K562 (cell line): ENCODE results near the gene HOXD12. TPM values are rescaled to one million over a fixed set of nuclear protein-coding genes. Genes with fewer than 3 reads are reported as not detected.

Experiments used
- ATAC-seq: fragments of 200-7000 bp; cut with Tn5 transposase; 3 replicates; pipeline ENCODE4 v1.9.1; 2020; ENCODE audit warnings: moderate library complexity
- BruUV-seq: library from RNA; stranded (reverse); fragments of 400-500 nt; replicated peaks from 2 replicates; lab custom pipeline; 2021; lab: Mats Ljungman, UMichigan
- CTCF ChIA-PET: fragments of 300-600 bp; formaldehyde crosslinking; extraction: SDS; loops from one replicate; lab custom pipeline; 2021; ENCODE audit warnings: low intra/inter-chr PET ratio; lab: Yijun Ruan, JAX
- POLR2A ChIA-PET: fragments of 300-600, 350-650 bp; sonication (Branson Sonifier 250); formaldehyde crosslinking; extraction: SDS; loops from one replicate; lab custom pipeline; 2021; ENCODE audit warnings: antibody characterized with exemption, inconsistent platforms; lab: Yijun Ruan, JAX
- DNase-seq, 4 experiments: peaks; one replicate each; pipeline versions ENCODE4 v3.0.0 to v3.0.0-alpha.2; 2011 to 2018; ENCODE audit warnings: low spot score in 3 of 4, mixed read lengths in 3 of 4; ENCODE audit errors: extremely low read depth in 1 of 4
- FAIRE-seq: peaks from 2 replicates; lab custom pipeline; 2011; peaks lifted over from hg19 to GRCh38; lab: Jason Lieb, UNC
- H2AFZ ChIP-seq: 2 replicates; pipeline ENCODE4 v1.6.0; 2011; ENCODE audit warnings: low read depth, low read length, control low read depth, inconsistent platforms
- H3K27ac ChIP-seq: fragments of 200-600 bp; 3 replicates; pipeline ENCODE4 v1.8.0; 2011; ENCODE audit warnings: low read depth, mild to moderate bottlenecking, control low read depth, inconsistent platforms, low read length, moderate library complexity, mixed read lengths; ENCODE audit errors: extremely low read depth
- H3K27me3 ChIP-seq, 2 experiments: fragments of 300-600 bp in 1 of 2; 2 replicates in 1 of 2; 3 replicates in 1 of 2; pipeline versions ENCODE4 v1.6.0 to v1.8.0; 2011; ENCODE audit warnings: inconsistent platforms in 2 of 2, low read length in 2 of 2, mild to moderate bottlenecking in 1 of 2, mixed read lengths in 1 of 2, moderate library complexity in 1 of 2; ENCODE audit not compliant: control insufficient read depth in 2 of 2, insufficient read depth in 2 of 2
- H3K36me3 ChIP-seq: fragments of 300-600 bp; 3 replicates; pipeline ENCODE4 v1.8.0; 2011; ENCODE audit warnings: mild to moderate bottlenecking, low read length, inconsistent platforms; ENCODE audit not compliant: control insufficient read depth, insufficient read depth
- H3K4me1 ChIP-seq, 2 experiments: fragments of 200-600 bp in 1 of 2; replicated peaks in 1 of 2; 2 replicates in 1 of 2; 3 replicates in 1 of 2; pipeline versions ENCODE4 v1.5.1 to v1.8.0; 2011; ENCODE audit warnings: inconsistent platforms in 2 of 2, low read length in 2 of 2, mild to moderate bottlenecking in 1 of 2, mixed read lengths in 1 of 2, moderate library complexity in 1 of 2; ENCODE audit not compliant: control insufficient read depth in 2 of 2, insufficient read depth in 2 of 2
- H3K4me2 ChIP-seq: 2 replicates; pipeline ENCODE4 v1.6.1; 2011; ENCODE audit warnings: low read length, control low read depth, inconsistent platforms, mixed read lengths; ENCODE audit not compliant: insufficient read depth
- H3K4me3 ChIP-seq: fragments of 200-600 bp; sonication (generic), shearing (Covaris generic); 2 replicates; pipeline ENCODE4 v1.5.1; 2016; ENCODE audit warnings: control low read depth, inconsistent platforms
- H3K79me2 ChIP-seq: fragments of 200-600 bp; 3 replicates; pipeline ENCODE4 v1.8.0; 2011; ENCODE audit warnings: low read length, inconsistent platforms; ENCODE audit not compliant: control insufficient read depth, insufficient read depth
- H3K9ac ChIP-seq, 2 experiments: 2 replicates each; pipeline versions ENCODE4 v1.6.0 to v1.6.1; 2011; ENCODE audit warnings: low read depth in 2 of 2, low read length in 2 of 2, control low read depth in 1 of 2, inconsistent platforms in 1 of 2, mild to moderate bottlenecking in 1 of 2, mixed read lengths in 1 of 2; ENCODE audit not compliant: insufficient read depth in 1 of 2
- H3K9me1 ChIP-seq: one replicate; pipeline ENCODE4 v1.6.0; 2011; ENCODE audit warnings: inconsistent platforms, mild to moderate bottlenecking, low read length, moderate library complexity; ENCODE audit not compliant: control insufficient read depth, insufficient read depth
- H3K9me3 ChIP-seq: replicated peaks from 2 replicates; pipeline ENCODE4 v1.5.1; 2011; ENCODE audit warnings: low read depth, low read length, inconsistent platforms; ENCODE audit not compliant: control insufficient read depth, insufficient read depth
- H4K20me1 ChIP-seq: replicated peaks from 2 replicates; pipeline ENCODE4 v1.6.1; 2011; ENCODE audit warnings: low read length, inconsistent platforms, mixed read lengths; ENCODE audit not compliant: control insufficient read depth, insufficient read depth
- BRF1 ChIP-seq: IDR thresholded peaks from 3 replicates; pipeline ENCODE4 v1.6.1; 2011; ENCODE audit warnings: borderline replicate concordance, mild to moderate bottlenecking; ENCODE audit not compliant: insufficient read length; ENCODE audit errors: extremely low read depth
- CREBBP ChIP-seq: IDR thresholded peaks from one replicate; pipeline ENCODE4 v1.6.1; 2012; ENCODE audit warnings: low read depth, mild to moderate bottlenecking, control low read depth, inconsistent platforms, low read length
- FOXM1 ChIP-seq, 2 experiments: fragments of 450-650 bp in 1 of 2; sonication (generic) in 1 of 2; formaldehyde crosslinking in 1 of 2; IDR thresholded peaks; 2 replicates each; pipeline versions ENCODE4 v1.6.1 to v1.9.0; 2017 to 2022; ENCODE audit warnings: low read depth in 2 of 2, mild to moderate bottlenecking in 2 of 2, missing genetic modification reagents in 1 of 2, moderate library complexity in 1 of 2
- MAFF ChIP-seq: IDR thresholded peaks from 2 replicates; pipeline ENCODE4 v1.6.1; 2012; ENCODE audit warnings: low read length, improper control_type of control experiment
- PURB ChIP-seq: sonication (generic); formaldehyde crosslinking; IDR thresholded peaks from 2 replicates; pipeline ENCODE4 v1.9.0; 2021; ENCODE audit warnings: low read depth, mild to moderate bottlenecking, missing genetic modification reagents
- SMARCA5 ChIP-seq: fragments of 450-650 bp; IDR thresholded peaks from 2 replicates; pipeline ENCODE4 v1.6.1; 2016
- TAF9B ChIP-seq: fragments of 450-650 bp; IDR thresholded peaks from 2 replicates; pipeline ENCODE4 v1.6.1; 2018; ENCODE audit warnings: mild to moderate bottlenecking; ENCODE audit not compliant: partially characterized antibody
- ZFPM2 ChIP-seq: fragments of 250-450 bp; sonication (Bioruptor Pico); IDR thresholded peaks from 2 replicates; pipeline ENCODE4 v1.5.1; 2022; ENCODE audit warnings: mild to moderate bottlenecking
- ZNF140 ChIP-seq: fragments of 250-450 bp; sonication (Bioruptor Pico); IDR thresholded peaks from 2 replicates; pipeline ENCODE4 v1.8.0; 2021; ENCODE audit warnings: moderate library complexity, mild to moderate bottlenecking, inconsistent platforms
- WGBS: fragments of 100-300 bp; shearing (Covaris generic); methylation state at CpG from one replicate; pipeline ENCODE4 v1.1.6; 2016; ENCODE audit warnings: low coverage, mixed read lengths; ENCODE audit not compliant: insufficient coverage; ENCODE audit errors: missing lambda C conversion rate; 5-methylcytosine and 5-hydroxymethylcytosine counted together
- in situ Hi-C: fragments of 300-500 bp; cut with MboI; formaldehyde crosslinking; loops from 4 replicates; pipeline ENCODE4 v1.15.0; 2018; ENCODE audit warnings: inconsistent platforms, mixed read lengths
- intact Hi-C: fragments of 100-400 bp; cut with micrococcal nuclease; formaldehyde crosslinking; loops from 2 replicates; pipeline ENCODE4 v1.14.2; 2022
- polyA plus RNA-seq, 8 experiments: library from polyadenylated mRNA; depleted of rRNA in 4 of 8; stranded (reverse) in 5 of 8; unstranded in 3 of 8; fragments of >200 nt; fragmentation: Nextera tagmentation in 2 of 8; fragmentation: Illumina TruSeq in 1 of 8; extraction: Ambion mirVana in 2 of 8; extraction: Trizol in 1 of 8; gene quantifications; 2 replicates each; pipeline versions ENCODE4 v1.2.1 to v1.2.3, GENCODE V29; 2011 to 2014; ENCODE audit warnings: inconsistent platforms in 1 of 8, missing spikeins in 1 of 8
- total RNA-seq, 7 experiments: library from RNA; depleted of rRNA in 6 of 7; stranded (reverse); fragments of >200 nt in 6 of 7; fragmentation: Illumina TruSeq in 2 of 7; extraction: Trizol in 2 of 7; gene quantifications; 2 replicates each; pipeline versions ENCODE4 v1.2.1 to v1.2.3, GENCODE V29; 2011 to 2021; ENCODE audit warnings: low replicate concordance in 1 of 7
- TF ChIP-seq, protein P1 (sequence below): fragments of 200-600 bp; sonication (generic); IDR thresholded peaks from one replicate; pipeline ENCODE4 v1.6.1; 2012; ENCODE audit warnings: mild to moderate bottlenecking, low read depth, low read length, inconsistent platforms
- TF ChIP-seq, protein P2 (sequence below), 2 experiments: fragments of 450-650 bp in 1 of 2; sonication (generic) in 1 of 2; formaldehyde crosslinking; conservative IDR thresholded peaks; 2 replicates each; pipeline versions ENCODE4 v1.4.0 to v1.8.1; 2020 to 2022; ENCODE audit warnings: mild to moderate bottlenecking in 1 of 2, missing genetic modification reagents in 1 of 2

The HOXD12 gene
- total and polyA plus RNA-seq, 9 of the 15 experiments (the other 6 are each of a cell fraction or from before 2014, with no cell fraction given) = not detected

DNA sequence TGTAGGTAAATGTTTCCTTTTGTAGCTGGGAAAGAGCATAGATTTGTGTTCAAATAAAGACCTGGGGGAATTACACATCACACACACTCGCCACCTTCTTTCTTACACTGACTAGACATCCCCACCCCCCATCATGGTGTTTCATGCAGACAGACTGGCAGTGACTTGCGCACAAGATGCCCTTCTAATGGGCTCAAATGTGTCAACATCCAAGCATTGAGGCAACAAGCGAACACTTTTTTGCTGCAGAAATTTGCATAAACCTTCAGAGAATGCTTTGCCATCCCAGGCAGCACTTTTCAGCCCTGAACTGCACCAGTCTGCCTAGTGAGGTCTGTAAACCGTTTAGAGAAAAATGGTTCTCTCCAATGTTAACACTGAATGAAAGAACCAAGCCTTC is 34.4 kb downstream of the HOXD12 start:
- 0% methylated on average over 4 of the region's 4 CpGs for WGBS
- H3K27ac ChIP-seq = no peak overlapping the region
- no peak overlapping the region for H2AFZ ChIP-seq
- no peak overlapping the region for H3K9ac ChIP-seq
- H3K27me3 ChIP-seq = peaks cover 47 to 72% of the 10 kb centered on the region in 2 experiments
- no peaks in the 10 kb centered on the region for H3K9me3 ChIP-seq
- DNase-seq (no peak), ATAC-seq (no peak), FAIRE-seq (peak; percentile 26)
- ChIA-PET POLR2A (interaction anchor here (2.3 kb wide), 1 partner anchor 321 kb away, joined by 5 read pairs; no protein-coding TSS in a partner anchor), CTCF (interaction anchor here (0.6 kb wide), 1 partner anchor 895 kb away, joined by 3 read pairs; no protein-coding TSS in a partner anchor)
- H3K4me1 ChIP-seq = peaks cover 0 to 23% of the 10 kb centered on the region in 2 experiments; a peak in 2 of 5 replicates
- BruUV-seq = no TSS peak
- H3K4me2 ChIP-seq = no peak overlapping the region
- H3K79me2 ChIP-seq = no peaks in the 10 kb centered on the region
- 0 out of 2 replicates have a peak, but pooled peaks cover 2% of the 10 kb centered on the region for H4K20me1 ChIP-seq
- in situ Hi-C loops (loop anchor here (25.0 kb wide), 2 partner anchors 678 to 1628 kb away; no protein-coding TSS in a partner anchor), intact Hi-C loops (no loop called here)
- H3K4me3 ChIP-seq = no peak overlapping the region
- H3K36me3 ChIP-seq = no peaks in the 10 kb centered on the region
- no peaks in the 10 kb centered on the region for H3K9me1 ChIP-seq
- no peak for TF ChIP-seq CREBBP
- TF ChIP-seq ZNF140 (CRISPR knock-in tag) = no peak
- TF ChIP-seq FOXM1 (IDR thresholded peaks at IDR 0.05; ENCODE audit: low read depth) = no peak
- no peak for TF ChIP-seq FOXM1 (CRISPR knock-in tag; IDR thresholded peaks at IDR 0.05; ENCODE audit: low read depth)
- TF ChIP-seq, protein P1, sequence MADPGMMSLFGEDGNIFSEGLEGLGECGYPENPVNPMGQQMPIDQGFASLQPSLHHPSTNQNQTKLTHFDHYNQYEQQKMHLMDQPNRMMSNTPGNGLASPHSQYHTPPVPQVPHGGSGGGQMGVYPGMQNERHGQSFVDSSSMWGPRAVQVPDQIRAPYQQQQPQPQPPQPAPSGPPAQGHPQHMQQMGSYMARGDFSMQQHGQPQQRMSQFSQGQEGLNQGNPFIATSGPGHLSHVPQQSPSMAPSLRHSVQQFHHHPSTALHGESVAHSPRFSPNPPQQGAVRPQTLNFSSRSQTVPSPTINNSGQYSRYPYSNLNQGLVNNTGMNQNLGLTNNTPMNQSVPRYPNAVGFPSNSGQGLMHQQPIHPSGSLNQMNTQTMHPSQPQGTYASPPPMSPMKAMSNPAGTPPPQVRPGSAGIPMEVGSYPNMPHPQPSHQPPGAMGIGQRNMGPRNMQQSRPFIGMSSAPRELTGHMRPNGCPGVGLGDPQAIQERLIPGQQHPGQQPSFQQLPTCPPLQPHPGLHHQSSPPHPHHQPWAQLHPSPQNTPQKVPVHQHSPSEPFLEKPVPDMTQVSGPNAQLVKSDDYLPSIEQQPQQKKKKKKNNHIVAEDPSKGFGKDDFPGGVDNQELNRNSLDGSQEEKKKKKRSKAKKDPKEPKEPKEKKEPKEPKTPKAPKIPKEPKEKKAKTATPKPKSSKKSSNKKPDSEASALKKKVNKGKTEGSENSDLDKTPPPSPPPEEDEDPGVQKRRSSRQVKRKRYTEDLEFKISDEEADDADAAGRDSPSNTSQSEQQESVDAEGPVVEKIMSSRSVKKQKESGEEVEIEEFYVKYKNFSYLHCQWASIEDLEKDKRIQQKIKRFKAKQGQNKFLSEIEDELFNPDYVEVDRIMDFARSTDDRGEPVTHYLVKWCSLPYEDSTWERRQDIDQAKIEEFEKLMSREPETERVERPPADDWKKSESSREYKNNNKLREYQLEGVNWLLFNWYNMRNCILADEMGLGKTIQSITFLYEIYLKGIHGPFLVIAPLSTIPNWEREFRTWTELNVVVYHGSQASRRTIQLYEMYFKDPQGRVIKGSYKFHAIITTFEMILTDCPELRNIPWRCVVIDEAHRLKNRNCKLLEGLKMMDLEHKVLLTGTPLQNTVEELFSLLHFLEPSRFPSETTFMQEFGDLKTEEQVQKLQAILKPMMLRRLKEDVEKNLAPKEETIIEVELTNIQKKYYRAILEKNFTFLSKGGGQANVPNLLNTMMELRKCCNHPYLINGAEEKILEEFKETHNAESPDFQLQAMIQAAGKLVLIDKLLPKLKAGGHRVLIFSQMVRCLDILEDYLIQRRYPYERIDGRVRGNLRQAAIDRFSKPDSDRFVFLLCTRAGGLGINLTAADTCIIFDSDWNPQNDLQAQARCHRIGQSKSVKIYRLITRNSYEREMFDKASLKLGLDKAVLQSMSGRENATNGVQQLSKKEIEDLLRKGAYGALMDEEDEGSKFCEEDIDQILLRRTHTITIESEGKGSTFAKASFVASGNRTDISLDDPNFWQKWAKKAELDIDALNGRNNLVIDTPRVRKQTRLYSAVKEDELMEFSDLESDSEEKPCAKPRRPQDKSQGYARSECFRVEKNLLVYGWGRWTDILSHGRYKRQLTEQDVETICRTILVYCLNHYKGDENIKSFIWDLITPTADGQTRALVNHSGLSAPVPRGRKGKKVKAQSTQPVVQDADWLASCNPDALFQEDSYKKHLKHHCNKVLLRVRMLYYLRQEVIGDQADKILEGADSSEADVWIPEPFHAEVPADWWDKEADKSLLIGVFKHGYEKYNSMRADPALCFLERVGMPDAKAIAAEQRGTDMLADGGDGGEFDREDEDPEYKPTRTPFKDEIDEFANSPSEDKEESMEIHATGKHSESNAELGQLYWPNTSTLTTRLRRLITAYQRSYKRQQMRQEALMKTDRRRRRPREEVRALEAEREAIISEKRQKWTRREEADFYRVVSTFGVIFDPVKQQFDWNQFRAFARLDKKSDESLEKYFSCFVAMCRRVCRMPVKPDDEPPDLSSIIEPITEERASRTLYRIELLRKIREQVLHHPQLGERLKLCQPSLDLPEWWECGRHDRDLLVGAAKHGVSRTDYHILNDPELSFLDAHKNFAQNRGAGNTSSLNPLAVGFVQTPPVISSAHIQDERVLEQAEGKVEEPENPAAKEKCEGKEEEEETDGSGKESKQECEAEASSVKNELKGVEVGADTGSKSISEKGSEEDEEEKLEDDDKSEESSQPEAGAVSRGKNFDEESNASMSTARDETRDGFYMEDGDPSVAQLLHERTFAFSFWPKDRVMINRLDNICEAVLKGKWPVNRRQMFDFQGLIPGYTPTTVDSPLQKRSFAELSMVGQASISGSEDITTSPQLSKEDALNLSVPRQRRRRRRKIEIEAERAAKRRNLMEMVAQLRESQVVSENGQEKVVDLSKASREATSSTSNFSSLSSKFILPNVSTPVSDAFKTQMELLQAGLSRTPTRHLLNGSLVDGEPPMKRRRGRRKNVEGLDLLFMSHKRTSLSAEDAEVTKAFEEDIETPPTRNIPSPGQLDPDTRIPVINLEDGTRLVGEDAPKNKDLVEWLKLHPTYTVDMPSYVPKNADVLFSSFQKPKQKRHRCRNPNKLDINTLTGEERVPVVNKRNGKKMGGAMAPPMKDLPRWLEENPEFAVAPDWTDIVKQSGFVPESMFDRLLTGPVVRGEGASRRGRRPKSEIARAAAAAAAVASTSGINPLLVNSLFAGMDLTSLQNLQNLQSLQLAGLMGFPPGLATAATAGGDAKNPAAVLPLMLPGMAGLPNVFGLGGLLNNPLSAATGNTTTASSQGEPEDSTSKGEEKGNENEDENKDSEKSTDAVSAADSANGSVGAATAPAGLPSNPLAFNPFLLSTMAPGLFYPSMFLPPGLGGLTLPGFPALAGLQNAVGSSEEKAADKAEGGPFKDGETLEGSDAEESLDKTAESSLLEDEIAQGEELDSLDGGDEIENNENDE = no peak
- no peak for TF ChIP-seq PURB (CRISPR knock-in tag)
- TF ChIP-seq TAF9B = no peak
- TF ChIP-seq SMARCA5 = no peak
- no peak for TF ChIP-seq MAFF
- TF ChIP-seq BRF1 = no peak
- TF ChIP-seq ZFPM2 = no peak
- TF ChIP-seq, protein P2, sequence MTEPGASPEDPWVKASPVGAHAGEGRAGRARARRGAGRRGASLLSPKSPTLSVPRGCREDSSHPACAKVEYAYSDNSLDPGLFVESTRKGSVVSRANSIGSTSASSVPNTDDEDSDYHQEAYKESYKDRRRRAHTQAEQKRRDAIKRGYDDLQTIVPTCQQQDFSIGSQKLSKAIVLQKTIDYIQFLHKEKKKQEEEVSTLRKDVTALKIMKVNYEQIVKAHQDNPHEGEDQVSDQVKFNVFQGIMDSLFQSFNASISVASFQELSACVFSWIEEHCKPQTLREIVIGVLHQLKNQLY (CRISPR knock-in tag; conservative IDR thresholded peaks at IDR 0.05) = no peak
